GM19239 (cell line): Measurements from ENCODE around the gene NBEA.
"Not testable (repeated sequence)": the region's sequence is repeated elsewhere in the genome, so short reads cannot be mapped to it uniquely, and the experiment has no call there.

Experiments used
- DNase-seq: peaks from one replicate; pipeline ENCODE4 v3.0.0; 2011; ENCODE audit warnings: low spot score; ENCODE audit not compliant: insufficient read length
- FAIRE-seq: peaks from 2 replicates; lab custom pipeline; 2011; peaks lifted over from hg19 to GRCh38; lab: Jason Lieb, UNC

The NBEA gene, protein sequence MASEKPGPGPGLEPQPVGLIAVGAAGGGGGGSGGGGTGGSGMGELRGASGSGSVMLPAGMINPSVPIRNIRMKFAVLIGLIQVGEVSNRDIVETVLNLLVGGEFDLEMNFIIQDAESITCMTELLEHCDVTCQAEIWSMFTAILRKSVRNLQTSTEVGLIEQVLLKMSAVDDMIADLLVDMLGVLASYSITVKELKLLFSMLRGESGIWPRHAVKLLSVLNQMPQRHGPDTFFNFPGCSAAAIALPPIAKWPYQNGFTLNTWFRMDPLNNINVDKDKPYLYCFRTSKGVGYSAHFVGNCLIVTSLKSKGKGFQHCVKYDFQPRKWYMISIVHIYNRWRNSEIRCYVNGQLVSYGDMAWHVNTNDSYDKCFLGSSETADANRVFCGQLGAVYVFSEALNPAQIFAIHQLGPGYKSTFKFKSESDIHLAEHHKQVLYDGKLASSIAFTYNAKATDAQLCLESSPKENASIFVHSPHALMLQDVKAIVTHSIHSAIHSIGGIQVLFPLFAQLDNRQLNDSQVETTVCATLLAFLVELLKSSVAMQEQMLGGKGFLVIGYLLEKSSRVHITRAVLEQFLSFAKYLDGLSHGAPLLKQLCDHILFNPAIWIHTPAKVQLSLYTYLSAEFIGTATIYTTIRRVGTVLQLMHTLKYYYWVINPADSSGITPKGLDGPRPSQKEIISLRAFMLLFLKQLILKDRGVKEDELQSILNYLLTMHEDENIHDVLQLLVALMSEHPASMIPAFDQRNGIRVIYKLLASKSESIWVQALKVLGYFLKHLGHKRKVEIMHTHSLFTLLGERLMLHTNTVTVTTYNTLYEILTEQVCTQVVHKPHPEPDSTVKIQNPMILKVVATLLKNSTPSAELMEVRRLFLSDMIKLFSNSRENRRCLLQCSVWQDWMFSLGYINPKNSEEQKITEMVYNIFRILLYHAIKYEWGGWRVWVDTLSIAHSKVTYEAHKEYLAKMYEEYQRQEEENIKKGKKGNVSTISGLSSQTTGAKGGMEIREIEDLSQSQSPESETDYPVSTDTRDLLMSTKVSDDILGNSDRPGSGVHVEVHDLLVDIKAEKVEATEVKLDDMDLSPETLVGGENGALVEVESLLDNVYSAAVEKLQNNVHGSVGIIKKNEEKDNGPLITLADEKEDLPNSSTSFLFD (N-terminal part only)

GRCh38 chr13:34941835-34942731, at the start of gene NBEA:
NBEA (plus strand) TSS chr13:34942270; CDS start chr13:34942821, 551 bp downstream.
- DNase-seq (peak; percentile 46), FAIRE-seq (peak; percentile 14)

GRCh38 chr13:34894756-34895155, 47.3 kb upstream of the NBEA start:
- no peak for DNase-seq
- FAIRE-seq = no peak

GRCh38 chr13:34897220-34897619, 44.9 kb upstream of the NBEA start:
- no peak for DNase-seq
- no peak for FAIRE-seq

DNA sequence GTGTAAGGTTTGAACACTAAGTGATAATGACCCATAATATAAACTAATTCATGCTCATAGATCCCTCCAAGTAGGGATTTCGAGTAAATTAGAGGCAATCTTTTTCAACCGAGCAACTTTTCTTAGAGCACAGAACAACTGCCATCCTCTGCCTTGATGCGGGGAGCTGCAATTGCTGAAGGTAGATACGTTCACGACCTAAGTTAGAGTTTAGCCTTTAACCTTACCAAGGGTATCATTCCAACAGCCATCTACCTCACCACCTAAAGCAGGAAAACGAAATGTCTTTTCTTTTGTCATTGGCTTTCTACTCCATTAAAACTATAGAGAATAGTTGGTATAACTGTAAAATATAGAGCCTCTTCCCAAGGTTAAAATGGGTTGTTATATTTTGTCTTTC, 42.2 kb upstream of the NBEA start:
- FAIRE-seq (no peak), DNase-seq (no peak)

GRCh38 chr13:34900288-34900739, 41.8 kb upstream of the NBEA start:
- FAIRE-seq (no peak), DNase-seq (no peak)

DNA sequence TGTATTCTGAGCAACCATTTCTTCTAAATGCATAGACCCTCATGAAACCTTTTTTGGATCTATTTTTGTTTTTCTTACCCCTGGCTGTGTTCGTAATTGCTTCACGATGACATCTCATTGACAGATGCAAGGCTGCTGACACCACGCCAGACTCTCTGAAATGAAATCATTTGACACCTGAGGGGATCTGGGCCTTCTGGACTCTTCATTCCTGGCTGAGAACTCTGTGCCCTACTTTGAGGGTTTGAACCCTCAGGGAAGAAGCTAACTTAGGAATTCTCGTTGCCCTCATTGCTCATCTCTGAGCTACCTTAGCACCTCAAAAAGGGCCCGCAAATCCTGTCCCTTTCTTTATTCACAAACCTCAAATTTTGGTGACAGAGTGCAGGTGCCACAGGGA, 40.5 kb upstream of the NBEA start:
- DNase-seq = no peak
- no peak for FAIRE-seq

GRCh38 chr13:34911159-34911558, 30.9 kb upstream of the NBEA start:
- no peak for FAIRE-seq

DNA sequence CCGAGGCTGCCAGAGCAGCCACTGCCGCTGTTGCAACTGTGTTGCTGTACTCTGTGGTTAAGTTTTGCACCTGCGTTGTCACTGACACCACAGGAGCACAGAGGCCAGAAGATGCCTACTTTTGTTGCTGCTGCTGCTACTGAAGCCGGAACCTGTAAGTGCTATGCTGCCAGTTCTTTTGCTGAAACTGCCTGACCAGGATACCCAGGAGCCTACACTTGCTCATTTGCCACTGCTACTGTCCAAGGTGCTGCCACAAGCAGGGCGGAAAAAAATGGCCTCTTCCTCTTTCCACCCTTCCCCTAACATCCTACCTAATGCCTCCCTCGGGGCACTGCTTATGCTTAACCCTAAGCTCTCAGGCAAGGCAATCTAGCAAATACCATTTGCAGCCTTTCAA, 29.0 kb upstream of the NBEA start:
- FAIRE-seq = no peak
- DNase-seq = no peak

More at GRCh38 chr13:34911159-34911558, 30.9 kb upstream of the NBEA start:
- DNase-seq = no peak

DNA sequence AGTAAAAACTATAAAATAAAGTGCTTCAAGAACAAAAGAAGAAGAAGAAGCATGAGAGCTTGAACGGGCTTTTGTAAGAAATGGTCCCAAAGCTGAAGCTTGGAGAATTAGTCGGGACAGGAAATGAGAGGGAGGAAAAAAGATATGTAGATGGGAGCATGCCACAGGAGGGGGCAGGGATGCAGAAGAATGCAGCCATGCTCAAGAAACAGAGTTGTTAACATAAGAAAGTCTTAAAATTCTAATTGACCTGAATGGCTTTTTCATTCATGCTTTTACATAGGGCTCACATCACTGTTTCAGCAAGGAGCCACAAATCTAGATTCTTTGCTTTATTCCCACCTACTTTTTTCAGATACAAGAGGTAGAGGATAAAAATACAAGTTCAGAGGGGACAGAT, 27.7 kb upstream of the NBEA start:
- FAIRE-seq (no peak), DNase-seq (no peak)

DNA sequence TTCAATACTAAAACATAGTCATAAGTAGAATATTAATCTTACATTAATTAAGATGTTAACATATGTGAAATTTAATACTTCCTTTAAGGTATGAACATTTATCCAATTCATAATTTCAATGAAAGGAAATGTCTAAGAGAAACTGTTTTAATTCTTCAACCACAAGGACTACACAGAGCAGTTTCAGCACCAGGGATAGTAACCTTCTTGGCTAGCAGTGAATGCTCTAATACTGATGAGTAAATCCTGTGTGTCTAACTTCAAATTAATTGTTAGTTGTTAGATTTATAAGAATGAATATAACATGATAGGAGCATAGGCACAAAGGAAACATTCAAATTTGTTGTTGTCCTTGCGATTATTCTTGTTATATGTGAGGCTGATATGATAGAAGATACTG, 15.6 kb upstream of the NBEA start:
- FAIRE-seq (no peak), DNase-seq (no peak)

DNA sequence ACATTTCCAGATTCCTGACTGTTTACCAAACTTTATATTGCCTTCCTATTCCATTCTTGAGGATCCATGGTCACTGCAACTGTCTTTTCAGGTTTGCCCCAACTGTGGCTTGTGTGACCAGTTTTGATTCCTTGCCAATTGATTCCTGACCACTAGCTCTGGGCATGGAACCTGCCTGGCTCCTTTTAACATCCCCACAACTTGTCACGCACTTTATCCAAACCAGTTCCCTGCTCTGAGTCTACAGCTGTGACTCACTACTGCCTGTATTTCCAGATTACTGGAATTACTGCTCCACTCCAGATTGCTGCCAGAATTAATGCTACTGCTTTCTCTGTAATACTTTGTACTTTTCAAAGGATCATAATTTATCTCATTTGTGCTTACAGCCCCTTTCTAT, 13.4 kb upstream of the NBEA start:
- not testable (repeated sequence) for FAIRE-seq, DNase-seq

- FAIRE-seq (no peak), DNase-seq (no peak)
Measured at GRCh38 chr13:34931572-34931971, 10.5 kb upstream of the NBEA start.

DNA sequence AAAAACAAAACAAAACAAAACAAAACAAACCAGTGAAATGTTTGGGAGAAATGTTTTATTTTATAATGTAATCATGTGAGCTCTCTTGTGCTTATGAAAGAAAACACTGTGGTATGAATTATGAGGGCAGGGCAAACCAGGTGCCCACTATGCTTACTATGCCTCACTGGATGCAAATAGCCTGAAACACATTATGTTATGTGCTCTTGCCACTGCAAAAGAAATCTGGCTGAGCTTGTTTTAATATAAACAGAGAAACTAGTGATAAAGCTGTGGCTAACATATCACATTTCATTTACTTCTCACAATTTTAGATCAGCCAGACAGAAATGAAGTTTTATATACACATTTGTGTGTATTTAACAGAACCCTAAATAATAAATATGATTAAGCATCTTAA, 8.7 kb upstream of the NBEA start:
- DNase-seq (no peak), FAIRE-seq (no peak)

DNA sequence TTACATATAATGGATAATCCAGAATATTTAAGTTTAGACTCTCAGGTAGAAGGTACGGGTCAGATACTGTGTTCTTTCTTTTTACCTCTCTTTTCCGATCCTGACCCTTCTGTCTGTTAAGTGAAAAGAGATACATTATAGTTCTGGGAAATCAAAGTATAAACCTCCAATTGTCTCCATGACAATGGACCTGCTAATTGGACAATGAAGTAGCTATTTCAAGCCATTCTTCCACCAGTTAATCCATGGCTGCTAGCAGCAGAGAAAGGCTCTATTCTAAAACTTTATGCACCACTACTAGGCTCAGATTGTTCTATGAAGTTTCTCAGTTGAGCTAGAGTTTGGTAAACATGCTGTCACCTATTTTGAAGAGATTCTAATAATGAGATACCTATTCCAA, 8.3 kb upstream of the NBEA start:
- DNase-seq = no peak
- no peak for FAIRE-seq

- FAIRE-seq = no peak
- no peak for DNase-seq
Measured at GRCh38 chr13:34935841-34936240, 6.2 kb upstream of the NBEA start.

GRCh38 chr13:34939771-34940170, 2.3 kb upstream of the NBEA start:
- no peak for DNase-seq
- no peak for FAIRE-seq

GRCh38 chr13:34941436-34941834, 635 bp upstream of the NBEA start:
- FAIRE-seq = no peak
- no peak for DNase-seq

GRCh38 chr13:34942732-34943435, 814 bp downstream of the NBEA start:
- FAIRE-seq = no peak
- no peak for DNase-seq
